ENCODE results near the gene HRH3. TPM values are rescaled to one million over a fixed set of nuclear protein-coding genes. Genes with fewer than 3 reads are reported as not detected.

Gene HRH3
- total RNA-seq, 1 donor from 2014 or later, result not detected

DNA sequence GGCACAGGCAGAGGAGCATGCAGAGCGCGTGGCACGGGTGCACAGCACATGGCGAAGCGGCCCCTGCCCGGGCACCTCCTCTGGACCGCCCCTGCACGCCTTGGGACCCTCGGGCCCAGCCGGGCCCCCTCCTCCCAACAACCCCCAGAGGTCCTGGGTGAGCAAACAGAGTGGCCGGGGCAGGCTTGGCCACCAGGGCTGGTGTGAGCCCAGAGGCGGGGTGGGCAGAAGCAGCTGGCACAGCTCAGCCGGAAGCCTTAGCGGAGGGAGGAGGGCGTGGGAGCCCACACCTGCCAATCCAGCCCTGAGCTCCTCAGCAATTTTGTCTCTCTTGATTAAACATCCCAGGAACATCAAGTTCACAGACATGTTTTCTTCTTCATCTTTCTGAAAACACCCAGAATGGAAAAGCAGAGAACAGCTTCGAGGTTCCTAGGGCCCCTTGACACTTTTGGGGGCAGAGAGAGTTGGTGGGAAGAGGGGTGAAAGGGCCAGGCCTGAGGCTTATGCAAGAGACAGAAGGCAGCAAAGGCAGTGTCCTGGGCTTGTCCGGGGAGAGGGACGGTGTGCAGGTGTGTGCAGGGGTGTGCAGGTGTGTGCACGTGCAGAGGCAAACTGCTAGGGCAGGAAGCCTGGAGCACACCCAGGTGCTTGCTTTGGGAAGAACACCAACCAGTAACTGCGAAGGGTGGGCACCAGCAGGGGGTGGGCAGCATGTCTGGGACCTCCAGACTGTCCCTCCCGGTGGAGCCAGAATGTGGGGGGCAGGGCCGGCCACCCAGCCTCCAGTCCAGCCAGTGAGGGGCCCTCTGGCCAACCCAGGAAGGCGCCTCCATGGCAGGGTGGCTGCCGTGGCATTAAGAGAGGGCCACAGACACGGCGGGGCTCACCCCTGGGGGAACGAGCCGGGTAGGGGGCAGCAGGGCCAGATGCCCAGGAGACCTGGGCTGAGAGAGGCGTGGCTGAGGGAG is 4.8 kb downstream of the HRH3 start:
- ChIA-PET POLR2A (no interaction called here), CTCF (no interaction called here)
- peaks cover 20% of the 10 kb centered on the region for H3K27me3 Mint-ChIP-seq
- H3K4me3 Mint-ChIP-seq, result no peak overlapping the region
- no peaks in the 10 kb centered on the region for H3K36me3 Mint-ChIP-seq (ENCODE audit: low read depth)
- DNase-seq, result no peak
- H3K4me1 Mint-ChIP-seq, result peaks cover 1% of the 10 kb centered on the region
- ATAC-seq (ENCODE audit: low read depth), result no peak
- TF ChIP-seq, protein P1, sequence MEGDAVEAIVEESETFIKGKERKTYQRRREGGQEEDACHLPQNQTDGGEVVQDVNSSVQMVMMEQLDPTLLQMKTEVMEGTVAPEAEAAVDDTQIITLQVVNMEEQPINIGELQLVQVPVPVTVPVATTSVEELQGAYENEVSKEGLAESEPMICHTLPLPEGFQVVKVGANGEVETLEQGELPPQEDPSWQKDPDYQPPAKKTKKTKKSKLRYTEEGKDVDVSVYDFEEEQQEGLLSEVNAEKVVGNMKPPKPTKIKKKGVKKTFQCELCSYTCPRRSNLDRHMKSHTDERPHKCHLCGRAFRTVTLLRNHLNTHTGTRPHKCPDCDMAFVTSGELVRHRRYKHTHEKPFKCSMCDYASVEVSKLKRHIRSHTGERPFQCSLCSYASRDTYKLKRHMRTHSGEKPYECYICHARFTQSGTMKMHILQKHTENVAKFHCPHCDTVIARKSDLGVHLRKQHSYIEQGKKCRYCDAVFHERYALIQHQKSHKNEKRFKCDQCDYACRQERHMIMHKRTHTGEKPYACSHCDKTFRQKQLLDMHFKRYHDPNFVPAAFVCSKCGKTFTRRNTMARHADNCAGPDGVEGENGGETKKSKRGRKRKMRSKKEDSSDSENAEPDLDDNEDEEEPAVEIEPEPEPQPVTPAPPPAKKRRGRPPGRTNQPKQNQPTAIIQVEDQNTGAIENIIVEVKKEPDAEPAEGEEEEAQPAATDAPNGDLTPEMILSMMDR (IDR thresholded peaks at IDR 0.05), result no peak
- intact Hi-C loops (cut with micrococcal nuclease), result no loop called here
- no peaks in the 10 kb centered on the region for H3K9me3 Mint-ChIP-seq
- H3K27ac Mint-ChIP-seq, result no peak overlapping the region

DNA sequence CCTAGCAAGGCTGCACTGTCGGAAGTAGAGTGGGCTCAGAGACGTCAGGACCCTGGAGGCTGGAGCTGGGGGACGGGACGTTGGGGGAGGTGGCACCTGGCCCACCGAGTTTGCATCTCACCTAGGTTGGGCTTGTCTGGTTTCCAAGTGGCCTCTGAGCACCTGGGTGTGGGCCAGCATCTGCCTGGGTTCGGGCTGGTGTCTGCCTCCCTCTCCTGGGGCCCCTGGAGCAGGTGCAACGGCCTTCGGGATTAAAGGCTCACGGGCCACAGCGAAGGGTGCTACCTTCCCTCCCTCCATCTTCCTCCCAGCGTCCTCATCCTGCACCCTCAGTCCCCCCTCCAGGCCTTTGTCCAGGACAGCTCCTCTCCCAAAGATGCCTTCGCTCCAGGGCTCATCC is 6.0 kb downstream of the HRH3 start:
- POLR2A ChIA-PET, result no interaction called here
- ATAC-seq (ENCODE audit: low read depth) (no peak), DNase-seq (no peak)
- no peak overlapping the region for H3K4me3 Mint-ChIP-seq
- peaks cover 20% of the 10 kb centered on the region for H3K27me3 Mint-ChIP-seq
- no peak overlapping the region for H3K27ac Mint-ChIP-seq
- intact Hi-C loops (cut with micrococcal nuclease), result no loop called here
- no peaks in the 10 kb centered on the region for H3K9me3 Mint-ChIP-seq
- CTCF ChIA-PET, result no interaction called here
- H3K36me3 Mint-ChIP-seq (ENCODE audit: low read depth), result no peaks in the 10 kb centered on the region
- TF ChIP-seq, protein P1 (IDR thresholded peaks at IDR 0.05), result no peak
- peaks cover 1% of the 10 kb centered on the region for H3K4me1 Mint-ChIP-seq

DNA sequence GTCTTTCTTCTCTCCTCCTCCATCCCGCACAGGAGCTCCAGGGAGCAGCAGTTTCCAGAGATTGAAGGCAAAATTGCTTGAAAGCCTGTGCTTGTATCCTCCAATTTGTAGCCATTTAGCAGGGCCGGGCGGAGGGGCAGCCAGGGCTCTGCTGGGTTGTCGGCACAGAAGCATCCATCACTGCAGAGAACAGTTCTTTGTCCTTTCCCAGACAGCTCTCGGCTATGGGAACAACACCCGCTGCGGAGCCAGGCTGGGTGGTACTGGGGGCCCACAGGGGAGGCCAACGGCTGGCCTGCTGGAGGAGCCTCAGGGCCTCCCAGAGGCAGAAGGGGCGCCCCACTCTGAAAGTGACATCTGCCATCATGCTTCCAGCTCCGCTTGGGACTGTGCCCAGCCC is 7.8 kb downstream of the HRH3 start:
- ChIA-PET POLR2A (no interaction called here), CTCF (no interaction called here)
- intact Hi-C loops (cut with micrococcal nuclease), result no loop called here
- Mint-ChIP-seq H3K27me3 (peaks cover 20% of the 10 kb centered on the region), H3K36me3 (ENCODE audit: low read depth) (no peaks in the 10 kb centered on the region), H3K27ac (no peak overlapping the region), H3K4me1 (no peaks in the 10 kb centered on the region), H3K9me3 (no peaks in the 10 kb centered on the region), H3K4me3 (no peak overlapping the region)
- TF ChIP-seq, protein P1 (IDR thresholded peaks at IDR 0.05), result no peak
- ATAC-seq (ENCODE audit: low read depth) (no peak), DNase-seq (no peak)

DNA sequence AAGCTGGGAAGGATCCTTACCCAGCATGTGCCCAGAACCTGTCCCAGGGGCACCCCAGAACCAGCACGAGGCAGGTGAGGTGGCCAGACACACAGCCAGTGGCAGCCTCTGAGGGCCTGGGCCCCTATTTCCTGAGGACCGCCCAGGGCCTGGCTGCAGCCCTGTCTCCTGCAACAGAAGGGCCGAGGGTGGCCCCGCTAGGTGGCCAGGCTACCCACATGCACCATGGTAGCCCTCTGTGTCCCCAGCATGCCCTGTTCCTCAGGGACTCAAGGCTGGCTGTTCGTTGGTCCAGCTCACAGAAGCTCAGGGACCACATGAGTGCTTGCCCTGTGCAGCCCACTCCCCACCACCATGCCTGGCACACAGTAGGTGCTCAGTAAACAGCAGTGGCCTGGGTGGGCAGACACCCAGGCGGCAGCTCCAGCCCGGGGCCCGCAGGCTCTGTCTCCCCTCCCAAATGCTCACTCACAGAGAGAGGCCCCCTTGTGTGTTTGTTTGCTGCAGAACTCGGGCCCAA is 8.2 kb downstream of the HRH3 start:
- Mint-ChIP-seq H3K27me3 (peaks cover 16% of the 10 kb centered on the region), H3K4me3 (no peak overlapping the region), H3K9me3 (no peaks in the 10 kb centered on the region), H3K27ac (no peak overlapping the region), H3K4me1 (no peaks in the 10 kb centered on the region), H3K36me3 (ENCODE audit: low read depth) (no peaks in the 10 kb centered on the region)
- ATAC-seq (ENCODE audit: low read depth) (no peak), DNase-seq (no peak)
- ChIA-PET CTCF (no interaction called here), POLR2A (interaction anchor here (0.6 kb wide), 1 partner anchor 28 kb away, joined by 5 read pairs; no protein-coding TSS in a partner anchor)
- intact Hi-C loops (cut with micrococcal nuclease), result no loop called here
- TF ChIP-seq, protein P1 (IDR thresholded peaks at IDR 0.05), result no peak

DNA sequence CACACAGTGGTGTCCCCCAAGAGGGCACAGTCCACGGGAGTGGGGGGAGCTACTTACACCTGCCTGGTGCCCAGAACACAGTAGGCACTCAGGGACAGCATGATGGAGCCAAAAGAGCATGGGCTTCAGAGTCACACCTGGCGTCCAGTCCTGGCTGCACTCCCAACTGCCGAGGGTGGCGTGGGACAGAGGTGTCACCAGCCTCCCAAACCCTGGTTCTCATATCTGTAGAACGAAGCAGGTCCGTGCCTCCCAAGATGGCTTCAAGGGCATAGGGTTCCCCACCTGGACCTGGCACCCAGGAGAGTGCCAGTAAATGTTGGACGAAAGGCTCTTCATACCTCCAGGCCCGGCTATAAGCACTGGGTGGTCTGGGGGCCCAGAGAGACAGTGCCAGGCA is 8.9 kb downstream of the HRH3 start:
- DNase-seq (no peak), ATAC-seq (ENCODE audit: low read depth) (no peak)
- Mint-ChIP-seq H3K4me3 (no peak overlapping the region), H3K27ac (no peak overlapping the region), H3K36me3 (ENCODE audit: low read depth) (no peaks in the 10 kb centered on the region), H3K4me1 (no peaks in the 10 kb centered on the region), H3K9me3 (no peaks in the 10 kb centered on the region), H3K27me3 (peaks cover 14% of the 10 kb centered on the region)
- TF ChIP-seq, protein P1 (IDR thresholded peaks at IDR 0.05), result no peak
- intact Hi-C loops (cut with micrococcal nuclease), result no loop called here
- CTCF ChIA-PET, result no interaction called here
- POLR2A ChIA-PET, result interaction anchor here (0.6 kb wide), 1 partner anchor 27 kb away, joined by 5 read pairs; no protein-coding TSS in a partner anchor

Data from activated B cell treated with CpG ODN at 0.5 μM for 24 hours (primary cell).